Ascending aorta (tissue), 2 donors: ENCODE data around the gene MAP3K14. TPM values are rescaled to one million over a fixed set of nuclear protein-coding genes. Genes with fewer than 3 reads are reported as not detected.
A peak's percentile ranks its signal among the peaks of the same experiment; 100 is the strongest.

Experiments
- DNase-seq, 2 donors: peaks; one replicate each; pipeline ENCODE4 v3.0.0-alpha.2; 2019; ENCODE audit warnings: low spot score in 2 of 2
- H3K27ac ChIP-seq, 2 donors: fragments of 200-600 bp; sonication (generic); one replicate each; pipeline ENCODE4 v1.5.1; 2016 to 2017; ENCODE audit warnings: mild to moderate bottlenecking in 1 of 2
- H3K27me3 ChIP-seq: fragments of 200-600 bp; sonication (generic); one replicate; pipeline ENCODE4 v1.5.1; 2017
- H3K36me3 ChIP-seq, 2 donors: fragments of 200-600 bp; sonication (generic); one replicate each; pipeline ENCODE4 v1.5.1; 2016
- H3K4me1 ChIP-seq, 2 donors: fragments of 200-600 bp; sonication (generic); one replicate each; pipeline ENCODE4 v1.5.1; 2016 to 2017; ENCODE audit warnings: mild to moderate bottlenecking in 1 of 2
- H3K4me3 ChIP-seq, 2 donors: fragments of 200-600 bp; sonication (generic); one replicate each; pipeline ENCODE4 v1.5.1; 2016 to 2017; ENCODE audit warnings: mild to moderate bottlenecking in 1 of 2
- H3K9me3 ChIP-seq, 2 donors: fragments of 200-600 bp; sonication (generic); one replicate each; pipeline ENCODE4 v1.5.1; 2016
- intact Hi-C: fragments of 100-400 bp; cut with DNase I; formaldehyde crosslinking; loops from one replicate; pipeline ENCODE4 v1.15.1; 2023
- total RNA-seq: library from RNA; depleted of rRNA; stranded (reverse); fragments of >200 nt; gene quantifications from one replicate; pipeline ENCODE4 v1.1.0, GENCODE V29; 2016
- TF ChIP-seq, protein P1 (sequence below), 3 experiments: fragments of 200-600 bp in 2 of 3; fragments of 450-650 bp in 1 of 3; sonication (generic) in 2 of 3; IDR thresholded peaks; one replicate each; pipeline ENCODE4 v1.5.1; 2016 to 2019; ENCODE audit warnings: antibody characterized with exemption in 3 of 3, mild to moderate bottlenecking in 1 of 3, moderate library complexity in 1 of 3

The MAP3K14 gene
- total RNA-seq, 1 donor from 2014 or later, result 7.7 TPM

DNA sequence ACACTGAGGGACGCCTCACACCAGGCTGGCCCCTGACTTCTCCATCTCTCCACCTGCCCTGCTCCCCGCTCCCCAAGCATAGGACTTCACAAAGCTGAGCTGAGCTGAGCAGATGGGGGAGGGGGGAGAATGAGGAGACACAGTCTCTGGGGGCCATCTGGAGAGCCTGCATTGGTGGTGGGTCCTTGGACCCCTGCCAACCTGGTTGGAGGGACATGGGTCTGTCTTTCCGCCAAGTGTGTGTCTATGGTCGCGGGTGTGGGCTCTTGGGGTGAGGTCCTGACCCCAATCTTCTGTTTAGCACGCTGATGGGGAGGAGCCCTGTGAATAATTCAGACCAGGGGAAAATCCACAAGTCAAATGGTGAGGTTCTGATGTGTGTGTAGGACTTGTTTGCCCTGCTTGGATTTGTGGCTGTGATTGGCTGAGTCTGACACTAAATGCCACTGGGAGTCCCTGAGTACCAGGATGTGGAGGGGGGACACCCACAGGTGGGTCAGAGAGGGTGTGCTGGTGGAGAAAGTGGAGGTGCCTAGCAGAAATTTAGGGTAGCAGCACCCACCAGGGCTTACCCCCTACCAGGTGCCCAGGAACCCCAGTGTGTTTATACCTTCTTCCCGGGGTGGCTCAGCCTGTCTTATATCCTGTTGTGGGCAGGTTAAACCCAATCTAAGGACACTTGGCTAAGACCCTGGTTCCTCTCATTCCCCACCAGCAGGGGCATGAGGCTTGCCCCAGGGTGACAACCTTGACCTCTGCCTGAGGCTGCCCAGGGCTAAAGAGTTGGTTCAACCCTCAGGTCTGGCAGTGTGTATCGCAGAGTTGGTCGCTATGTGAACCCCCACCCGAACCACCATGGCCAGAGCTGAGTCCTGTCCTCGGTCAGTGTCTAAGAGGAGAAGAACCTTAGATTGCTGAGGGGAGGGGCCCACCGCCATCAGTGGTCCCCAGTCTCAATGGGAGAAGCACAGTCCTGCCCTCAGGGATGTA is 93.0 kb downstream of the MAP3K14 start:
- Histone ChIP-seq H3K4me1 (peaks cover 4 to 7% of the 10 kb centered on the region in 2 donors), H3K36me3 (no peaks in the 10 kb centered on the region), H3K27ac (peak overlapping the region in 1 of 2 donors; percentile 3), H3K4me3 (peak overlapping the region in 1 of 2 donors; percentile 66), H3K27me3 (peaks cover 5% of the 10 kb centered on the region), H3K9me3 (no peaks in the 10 kb centered on the region)
- intact Hi-C loops, result no loop called here
- TF ChIP-seq, protein P1, sequence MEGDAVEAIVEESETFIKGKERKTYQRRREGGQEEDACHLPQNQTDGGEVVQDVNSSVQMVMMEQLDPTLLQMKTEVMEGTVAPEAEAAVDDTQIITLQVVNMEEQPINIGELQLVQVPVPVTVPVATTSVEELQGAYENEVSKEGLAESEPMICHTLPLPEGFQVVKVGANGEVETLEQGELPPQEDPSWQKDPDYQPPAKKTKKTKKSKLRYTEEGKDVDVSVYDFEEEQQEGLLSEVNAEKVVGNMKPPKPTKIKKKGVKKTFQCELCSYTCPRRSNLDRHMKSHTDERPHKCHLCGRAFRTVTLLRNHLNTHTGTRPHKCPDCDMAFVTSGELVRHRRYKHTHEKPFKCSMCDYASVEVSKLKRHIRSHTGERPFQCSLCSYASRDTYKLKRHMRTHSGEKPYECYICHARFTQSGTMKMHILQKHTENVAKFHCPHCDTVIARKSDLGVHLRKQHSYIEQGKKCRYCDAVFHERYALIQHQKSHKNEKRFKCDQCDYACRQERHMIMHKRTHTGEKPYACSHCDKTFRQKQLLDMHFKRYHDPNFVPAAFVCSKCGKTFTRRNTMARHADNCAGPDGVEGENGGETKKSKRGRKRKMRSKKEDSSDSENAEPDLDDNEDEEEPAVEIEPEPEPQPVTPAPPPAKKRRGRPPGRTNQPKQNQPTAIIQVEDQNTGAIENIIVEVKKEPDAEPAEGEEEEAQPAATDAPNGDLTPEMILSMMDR (IDR thresholded peaks at IDR 0.05), result no peak
- DNase-seq, result peak in 1 of 2 donors; percentile 64

DNA sequence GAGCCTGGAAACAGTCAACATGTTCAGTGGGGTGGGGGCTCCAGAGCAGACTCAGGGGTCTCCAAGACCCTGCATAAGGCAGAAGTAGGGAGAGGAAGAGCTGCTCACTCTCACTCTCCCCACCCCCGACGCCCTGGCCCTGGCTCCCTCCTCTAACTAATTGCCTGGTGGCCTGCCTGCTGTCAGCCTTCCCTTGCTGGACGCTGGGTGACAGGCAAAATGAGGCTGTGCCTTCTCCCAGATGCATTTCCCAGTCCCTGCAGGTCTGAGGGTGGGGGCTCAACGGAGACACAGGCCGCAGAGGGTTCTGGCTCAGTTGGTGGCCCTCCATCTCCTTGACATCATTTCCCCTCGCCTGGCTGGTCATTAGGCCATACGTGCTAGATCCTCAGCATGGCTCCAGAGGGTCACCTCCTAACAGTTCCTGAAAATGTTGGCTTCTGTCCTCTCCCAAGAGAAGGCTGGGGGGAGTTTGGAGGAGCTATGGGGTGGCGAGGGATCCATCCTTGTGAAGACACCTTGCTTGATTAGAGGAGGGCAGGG is 93.8 kb downstream of the MAP3K14 start:
- Histone ChIP-seq H3K9me3 (no peaks in the 10 kb centered on the region), H3K27me3 (peaks cover 5% of the 10 kb centered on the region), H3K27ac (peak overlapping the region in 1 of 2 donors; percentile 3), H3K4me3 (peak overlapping the region in 1 of 2 donors; percentile 66), H3K36me3 (no peaks in the 10 kb centered on the region), H3K4me1 (peaks cover 4 to 6% of the 10 kb centered on the region in 2 donors)
- intact Hi-C loops, result no loop called here
- DNase-seq, result no peak
- TF ChIP-seq, protein P1 (IDR thresholded peaks at IDR 0.05), result no peak

DNA sequence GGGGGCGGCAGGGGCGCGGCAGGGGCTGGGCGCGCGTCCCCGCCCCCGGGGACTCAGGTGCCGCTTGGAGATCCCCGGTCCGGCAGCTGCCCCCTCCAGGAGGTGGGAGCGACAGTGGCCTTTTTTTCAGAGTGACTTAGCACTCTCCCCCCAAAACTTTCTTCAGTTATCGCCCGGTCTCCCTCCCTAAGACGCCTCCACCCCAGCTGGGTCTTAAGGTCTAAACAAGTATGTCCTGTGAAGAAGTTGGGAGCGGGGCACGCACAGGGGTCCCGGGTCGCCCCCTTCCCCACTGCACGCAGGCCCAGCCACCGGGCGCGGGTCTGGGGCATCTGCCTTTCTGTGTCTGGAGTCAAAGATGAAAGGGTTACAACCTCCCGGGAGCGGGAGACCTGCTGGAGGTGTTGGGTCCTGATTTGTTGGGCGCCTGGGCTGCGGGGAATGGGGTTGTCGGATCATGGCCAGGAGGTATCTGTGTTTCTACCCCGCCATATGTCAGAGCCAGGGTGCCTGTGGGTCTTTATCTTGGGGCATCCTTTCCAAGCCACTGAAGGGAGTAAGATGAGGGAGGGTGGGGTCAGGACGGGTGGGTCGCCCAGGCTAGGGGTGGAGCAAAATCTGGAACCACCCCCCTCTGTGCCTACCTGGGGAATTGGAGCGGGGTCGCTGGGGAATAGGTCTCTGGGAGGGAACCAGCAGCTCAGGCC is 94.4 kb downstream of the MAP3K14 start:
- no peak for DNase-seq
- Histone ChIP-seq H3K4me1 (peaks cover 4 to 5% of the 10 kb centered on the region in 2 donors), H3K9me3 (no peaks in the 10 kb centered on the region), H3K27me3 (peaks cover 5% of the 10 kb centered on the region), H3K4me3 (peak overlapping the region; percentile 66 to 70), H3K27ac (peak overlapping the region in 1 of 2 donors; percentile 3), H3K36me3 (no peaks in the 10 kb centered on the region)
- TF ChIP-seq, protein P1 (IDR thresholded peaks at IDR 0.05), result no peak
- intact Hi-C loops, result no loop called here

DNA sequence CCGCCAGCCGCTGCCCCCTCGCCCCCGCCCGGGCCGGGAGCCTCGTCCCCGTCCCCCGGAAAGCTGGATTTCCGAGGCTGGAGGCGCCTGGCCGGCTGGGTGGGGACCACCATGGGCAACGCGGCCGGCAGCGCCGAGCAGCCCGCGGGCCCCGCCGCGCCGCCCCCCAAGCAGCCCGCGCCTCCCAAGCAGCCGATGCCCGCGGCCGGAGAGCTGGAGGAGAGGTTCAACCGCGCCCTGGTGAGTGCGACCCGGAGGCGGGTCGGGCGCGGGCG is 94.9 kb downstream of the MAP3K14 start:
- Histone ChIP-seq H3K4me1 (peaks cover 4 to 5% of the 10 kb centered on the region in 2 donors), H3K4me3 (peak overlapping the region; percentile 66 to 70), H3K27ac (no peak overlapping the region), H3K9me3 (no peaks in the 10 kb centered on the region), H3K27me3 (peaks cover 5% of the 10 kb centered on the region), H3K36me3 (no peaks in the 10 kb centered on the region)
- TF ChIP-seq, protein P1 (IDR thresholded peaks at IDR 0.05), result no peak
- DNase-seq, result no peak
- intact Hi-C loops, result no loop called here

DNA sequence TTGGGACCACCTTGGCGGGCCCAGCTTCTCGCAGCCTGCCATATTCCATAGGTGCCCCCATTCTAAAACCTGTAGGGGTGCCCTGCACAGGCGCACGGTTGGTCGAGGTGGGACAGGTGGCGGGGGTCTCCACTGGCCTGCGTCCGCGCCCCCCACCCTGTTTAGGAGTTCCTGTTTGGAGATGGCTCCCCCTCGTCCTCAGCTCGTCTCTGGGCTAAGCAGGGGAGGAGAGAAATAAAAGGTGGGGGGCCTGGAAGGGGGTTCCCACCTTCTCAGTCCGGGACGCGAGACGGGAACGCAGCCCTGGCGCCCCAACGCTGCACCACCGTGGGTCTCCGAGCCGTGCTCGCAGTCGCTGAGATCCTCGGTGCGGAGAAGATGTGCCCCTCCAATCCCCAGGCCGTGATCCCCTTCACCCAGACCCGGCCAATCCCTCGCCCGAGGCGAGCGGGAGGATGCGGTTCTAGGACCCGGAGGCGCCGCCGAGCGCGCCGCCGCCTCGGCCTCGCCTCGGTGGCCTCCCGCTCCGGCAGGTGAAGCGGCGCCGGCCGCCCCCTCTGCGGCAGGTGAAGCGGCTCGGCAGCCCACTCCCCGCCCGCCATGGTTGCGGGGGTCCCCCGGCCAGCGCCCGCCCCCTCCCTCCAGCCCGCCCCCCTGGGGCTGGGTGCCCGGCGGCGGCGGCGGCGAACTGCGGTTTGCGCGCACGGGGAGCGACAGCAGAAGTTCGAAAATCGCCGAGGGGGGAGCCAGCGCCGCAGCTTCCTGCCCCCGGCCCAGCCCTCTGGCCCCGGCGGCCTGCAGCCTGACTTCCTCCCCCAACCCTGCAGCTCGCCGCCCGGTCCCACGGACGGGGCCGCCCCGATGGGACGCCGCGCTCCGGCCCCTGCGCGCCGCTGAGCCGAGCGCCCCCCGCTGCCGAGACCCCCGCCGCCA is 95.5 kb downstream of the MAP3K14 start, which contains the start of gene FMNL1:
FMNL1 (plus strand) TSS at position 805 of the 933 bp plus-strand sequence. CDS start 240 bp downstream, outside the sequence.
- Histone ChIP-seq H3K4me3 (peak within 1 kb of the TSS; percentile 66 to 70), H3K4me1 (peaks cover 4 to 5% of the 10 kb centered on the region in 2 donors), H3K9me3 (no peaks in the 10 kb centered on the region), H3K27ac (peak within 1 kb of the TSS in 1 of 2 donors; percentile 3), H3K27me3 (peaks cover 5% of the 10 kb centered on the region), H3K36me3 (no peaks in the 10 kb centered on the region)
- TF ChIP-seq, protein P1 (IDR thresholded peaks at IDR 0.05), result no peak
- intact Hi-C loops, result no loop called here
- DNase-seq, result peak in 1 of 2 donors; percentile 70
